ENCODE data around the gene CDS2.

GRCh38 chr20:5085380-5085779 lies 41.4 kb upstream of the CDS2 start:
- no peak for TF ChIP-seq CTCF (IDR thresholded peaks at IDR 0.05; ENCODE audit: low read length)
- TF ChIP-seq EZH2 (IDR thresholded peaks at IDR 0.05; ENCODE audit: borderline replicate concordance, low read length): no peak

Data from OCI-LY1 (cell line).